Glutamatergic neuron (in vitro differentiated cells): ENCODE results near the gene SCCPDH. TPM values are rescaled to one million over a fixed set of nuclear protein-coding genes. Genes with fewer than 3 reads are reported as not detected.

Source experiments
- DNase-seq: peaks from one replicate; pipeline ENCODE4 v3.0.0; 2022
- H3K27ac Mint-ChIP-seq: one replicate; pipeline ENCODE4 v1.8.0; 2020; ENCODE audit warnings: mild to moderate bottlenecking, mixed read lengths, inconsistent platforms; ENCODE audit not compliant: unreplicated experiment
- H3K27me3 Mint-ChIP-seq: one replicate; pipeline ENCODE4 v1.8.0; 2020; ENCODE audit warnings: mild to moderate bottlenecking, moderate library complexity, mixed read lengths, inconsistent platforms; ENCODE audit not compliant: unreplicated experiment
- H3K36me3 Mint-ChIP-seq: one replicate; pipeline ENCODE4 v1.8.0; 2020; ENCODE audit warnings: mild to moderate bottlenecking, mixed read lengths, inconsistent platforms; ENCODE audit not compliant: unreplicated experiment
- H3K4me1 Mint-ChIP-seq: one replicate; pipeline ENCODE4 v1.8.0; 2020; ENCODE audit warnings: mild to moderate bottlenecking, low read depth, mixed read lengths, inconsistent platforms; ENCODE audit not compliant: unreplicated experiment
- H3K4me3 Mint-ChIP-seq: one replicate; pipeline ENCODE4 v1.8.0; 2020; ENCODE audit warnings: mild to moderate bottlenecking, mixed read lengths, inconsistent platforms; ENCODE audit not compliant: unreplicated experiment
- H3K9me3 Mint-ChIP-seq: one replicate; pipeline ENCODE4 v1.8.0; 2020; ENCODE audit warnings: mild to moderate bottlenecking, moderate library complexity, mixed read lengths, inconsistent platforms; ENCODE audit not compliant: unreplicated experiment
- total RNA-seq: library from RNA; stranded (reverse); fragmentation: NEBNext Ultra II Directional; extraction: Animal tissue kit (Norgen Biotek cat#: 25700); gene quantifications from one replicate; pipeline ENCODE4 v1.2.1, GENCODE V29; 2021; ENCODE audit not compliant: unreplicated experiment
- TF ChIP-seq, protein P1 (sequence below): fragments of 200-600 bp; sonication (generic); IDR thresholded peaks from one replicate; pipeline ENCODE4 v1.5.0; 2021; ENCODE audit not compliant: partially characterized antibody, unreplicated experiment

SCCPDH gene
- total RNA-seq, 1 donor from 2014 or later, result 34.6 TPM

DNA sequence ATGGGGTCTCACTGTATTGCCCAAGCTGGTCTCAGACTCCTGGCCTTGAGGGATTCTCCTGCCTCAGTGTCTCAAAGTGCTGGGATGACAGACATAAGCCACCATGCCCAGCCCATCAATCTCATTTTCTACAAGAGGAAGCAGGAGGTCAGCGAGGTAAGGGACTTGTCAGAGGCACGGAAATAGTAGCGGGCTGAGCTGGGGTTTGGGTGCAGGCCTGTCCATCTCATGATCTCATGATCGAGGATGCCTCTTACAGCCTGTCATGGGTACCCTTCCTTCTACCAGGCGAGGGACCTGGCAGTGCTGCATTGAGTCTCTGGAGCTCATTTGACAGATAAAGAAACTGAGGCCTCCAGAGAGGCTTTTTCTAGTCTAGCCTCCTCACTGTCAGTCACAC, 28.5 kb upstream of the SCCPDH start:
- TF ChIP-seq, protein P1, sequence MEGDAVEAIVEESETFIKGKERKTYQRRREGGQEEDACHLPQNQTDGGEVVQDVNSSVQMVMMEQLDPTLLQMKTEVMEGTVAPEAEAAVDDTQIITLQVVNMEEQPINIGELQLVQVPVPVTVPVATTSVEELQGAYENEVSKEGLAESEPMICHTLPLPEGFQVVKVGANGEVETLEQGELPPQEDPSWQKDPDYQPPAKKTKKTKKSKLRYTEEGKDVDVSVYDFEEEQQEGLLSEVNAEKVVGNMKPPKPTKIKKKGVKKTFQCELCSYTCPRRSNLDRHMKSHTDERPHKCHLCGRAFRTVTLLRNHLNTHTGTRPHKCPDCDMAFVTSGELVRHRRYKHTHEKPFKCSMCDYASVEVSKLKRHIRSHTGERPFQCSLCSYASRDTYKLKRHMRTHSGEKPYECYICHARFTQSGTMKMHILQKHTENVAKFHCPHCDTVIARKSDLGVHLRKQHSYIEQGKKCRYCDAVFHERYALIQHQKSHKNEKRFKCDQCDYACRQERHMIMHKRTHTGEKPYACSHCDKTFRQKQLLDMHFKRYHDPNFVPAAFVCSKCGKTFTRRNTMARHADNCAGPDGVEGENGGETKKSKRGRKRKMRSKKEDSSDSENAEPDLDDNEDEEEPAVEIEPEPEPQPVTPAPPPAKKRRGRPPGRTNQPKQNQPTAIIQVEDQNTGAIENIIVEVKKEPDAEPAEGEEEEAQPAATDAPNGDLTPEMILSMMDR, result no peak
- Mint-ChIP-seq H3K4me3 (no peak overlapping the region), H3K4me1 (peaks cover 17% of the 10 kb centered on the region), H3K27ac (no peak overlapping the region), H3K36me3 (peaks cover 23% of the 10 kb centered on the region), H3K9me3 (peaks cover 17% of the 10 kb centered on the region), H3K27me3 (peaks cover 13% of the 10 kb centered on the region)
- DNase-seq, result no peak

DNA sequence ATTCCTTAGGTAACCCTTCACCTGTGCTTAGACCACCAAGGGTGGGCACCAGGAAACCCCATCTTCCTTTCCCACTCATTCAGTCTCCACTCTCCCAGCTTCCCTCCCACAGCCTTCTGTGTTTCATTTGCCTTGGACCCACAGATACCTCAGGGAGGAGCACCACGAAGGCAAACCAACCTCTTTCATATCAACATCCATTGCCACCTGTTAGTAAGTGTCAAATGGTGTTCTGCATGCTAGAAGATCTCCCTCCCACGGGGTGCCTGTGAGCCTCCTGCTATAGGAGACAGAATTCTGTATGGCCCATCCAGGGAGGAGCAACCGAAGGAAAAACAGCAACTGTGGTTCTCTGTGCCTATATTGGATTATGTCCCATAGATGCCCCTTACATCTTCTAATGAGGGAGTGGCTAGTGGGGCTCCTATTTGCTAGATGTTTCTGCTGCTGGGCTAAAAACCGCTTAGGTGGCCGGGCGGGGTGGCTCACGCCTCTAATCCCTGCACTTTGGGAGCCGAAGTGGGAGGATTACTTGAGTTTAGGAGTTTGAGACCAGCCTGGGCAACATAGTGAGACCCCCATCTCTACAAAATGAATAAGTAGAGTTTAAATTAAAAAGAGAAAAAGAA, 25.6 kb upstream of the SCCPDH start:
- Mint-ChIP-seq H3K9me3 (peaks cover 17% of the 10 kb centered on the region), H3K27ac (peak overlapping the region; percentile 88), H3K4me1 (peaks cover 17% of the 10 kb centered on the region), H3K4me3 (peak overlapping the region; percentile 65), H3K36me3 (peaks cover 12% of the 10 kb centered on the region), H3K27me3 (peaks cover 12% of the 10 kb centered on the region)
- DNase-seq, result no peak
- TF ChIP-seq, protein P1, result no peak

DNA sequence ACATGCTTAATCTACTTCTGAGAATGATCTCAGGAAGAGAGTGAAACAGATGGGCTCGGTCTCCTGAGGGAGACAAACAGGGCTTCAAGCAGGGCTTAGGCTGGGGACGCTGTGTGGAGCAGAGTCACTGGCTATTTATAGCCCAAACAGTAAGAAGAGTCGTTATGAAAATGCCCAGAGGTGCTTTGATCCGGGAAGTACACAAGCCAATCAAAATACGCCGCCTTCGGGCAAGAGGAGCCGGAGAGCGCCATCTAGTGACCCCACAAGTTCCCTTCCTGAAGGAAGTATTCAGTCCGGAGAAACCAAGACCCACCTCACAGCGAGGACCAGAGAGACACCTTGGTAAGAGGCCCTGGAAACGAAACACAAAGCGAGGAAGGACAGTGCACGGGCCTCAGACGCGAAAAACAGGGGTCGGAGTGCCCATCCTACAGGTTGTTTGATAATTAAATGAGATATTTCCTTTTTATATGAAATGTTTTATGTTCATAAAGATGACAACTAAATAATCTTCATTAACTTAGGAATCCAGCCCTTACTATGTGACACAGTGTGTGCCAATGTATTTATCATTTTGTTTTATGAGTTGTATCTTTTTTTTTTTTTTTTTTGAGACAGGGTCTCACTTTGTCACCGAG, 25.0 kb upstream of the SCCPDH start:
- Mint-ChIP-seq H3K4me3 (peak overlapping the region; percentile 65), H3K27me3 (peaks cover 12% of the 10 kb centered on the region), H3K9me3 (peaks cover 17% of the 10 kb centered on the region), H3K27ac (peak overlapping the region; percentile 57), H3K4me1 (peaks cover 17% of the 10 kb centered on the region), H3K36me3 (peaks cover 7% of the 10 kb centered on the region)
- TF ChIP-seq, protein P1, result peak; percentile 75
- DNase-seq, result peak; percentile 85

DNA sequence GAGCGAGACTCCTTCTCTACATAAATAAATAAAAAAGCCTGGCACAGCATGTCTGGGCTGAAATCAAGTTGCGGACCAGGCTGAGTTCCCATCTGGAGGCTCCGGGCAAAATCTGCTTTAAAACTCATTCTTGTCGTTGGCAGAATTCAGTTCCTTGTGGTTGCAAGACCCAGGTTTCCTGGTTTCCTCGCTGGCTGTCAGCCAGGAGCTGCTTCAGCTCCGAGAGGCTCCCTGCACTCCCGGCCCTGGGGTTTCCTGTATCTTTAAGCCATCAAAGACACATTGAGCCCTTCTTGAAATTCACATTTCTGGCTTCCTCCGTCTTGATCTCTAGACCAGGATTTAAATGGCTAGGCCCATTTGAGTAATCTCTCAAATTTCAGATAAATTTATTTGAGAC, 20.6 kb upstream of the SCCPDH start:
- no peak for DNase-seq
- peaks cover 8% of the 10 kb centered on the region for H3K4me1 Mint-ChIP-seq
- no peak overlapping the region for H3K27ac Mint-ChIP-seq
- no peaks in the 10 kb centered on the region for H3K9me3 Mint-ChIP-seq
- H3K4me3 Mint-ChIP-seq, result no peak overlapping the region
- no peaks in the 10 kb centered on the region for H3K36me3 Mint-ChIP-seq
- peaks cover 2% of the 10 kb centered on the region for H3K27me3 Mint-ChIP-seq
- TF ChIP-seq, protein P1, result no peak

- Mint-ChIP-seq H3K4me1 (no peaks in the 10 kb centered on the region), H3K9me3 (no peaks in the 10 kb centered on the region), H3K27me3 (peaks cover 1% of the 10 kb centered on the region)
Measured at GRCh38 chr1:246705368-246705767, 18.8 kb upstream of the SCCPDH start.

More at GRCh38 chr1:246705368-246705767, 18.8 kb upstream of the SCCPDH start:
- Mint-ChIP-seq H3K27ac (no peak overlapping the region), H3K36me3 (peaks cover 7% of the 10 kb centered on the region), H3K4me3 (no peak overlapping the region)
- TF ChIP-seq, protein P1, result no peak
- no peak for DNase-seq
